Left colon (tissue), 2 donors: Measurements from ENCODE around the gene EPB41L4B. TPM values are rescaled to one million over a fixed set of nuclear protein-coding genes. Genes with fewer than 3 reads are reported as not detected.

Experiments
- ATAC-seq: fragments of 200-7000 bp; cut with Tn5 transposase; one replicate; pipeline ENCODE4 v1.9.1; 2020; ENCODE audit warnings: mild to moderate bottlenecking, moderate library complexity
- DNase-seq, 2 donors: peaks; one replicate each; pipeline ENCODE4 v3.0.0-alpha.2; 2020
- intact Hi-C, 2 donors: fragments of 100-400 bp; cut with DNase I in 1 of 2; cut with micrococcal nuclease in 1 of 2; formaldehyde crosslinking; loops; one replicate each; pipeline versions ENCODE4 v1.11.2 to v1.14.0; 2022; cut with DNase I, micrococcal nuclease
- total RNA-seq, 2 donors: library from RNA; stranded (reverse); fragmentation: NEBNext Ultra II Directional; extraction: Animal tissue kit (Norgen Biotek cat#: 25700); gene quantifications; one replicate each; pipeline ENCODE4 v1.2.1, GENCODE V29; 2021
- donor health status: DM: no; HTN: no; CAD: no.
- donor health status: DM: yes; HTN: yes; CAD: no.

Gene EPB41L4B
- total RNA-seq, 2 donors from 2014 or later: 147 to 150 TPM

GRCh38 chr9:109277451-109277850, 43.4 kb downstream of the EPB41L4B start:
- intact Hi-C loops: no loop called here
- ATAC-seq (peak; percentile 13), DNase-seq (no peak)

- no peak for ATAC-seq
- no peak for DNase-seq
- intact Hi-C loops: no loop called here
Observed at GRCh38 chr9:109276469-109277440, 44.1 kb downstream of the EPB41L4B start.

GRCh38 chr9:109274884-109275730, 45.8 kb downstream of the EPB41L4B start:
- intact Hi-C loops: no loop called here
- ATAC-seq (peak; percentile 89), DNase-seq (peak; percentile 84 to 87)

GRCh38 chr9:109273869-109274268, 47.0 kb downstream of the EPB41L4B start:
- DNase-seq (no peak), ATAC-seq (no peak)
- intact Hi-C loops: no loop called here

- ATAC-seq (no peak), DNase-seq (no peak)
- intact Hi-C loops: no loop called here
Observed at GRCh38 chr9:109272745-109273144, 48.1 kb downstream of the EPB41L4B start.

GRCh38 chr9:109272045-109272444, 48.8 kb downstream of the EPB41L4B start:
- DNase-seq (no peak), ATAC-seq (no peak)
- intact Hi-C loops: no loop called here

GRCh38 chr9:109270971-109271925, 49.6 kb downstream of the EPB41L4B start:
- DNase-seq: no peak
- ATAC-seq: no peak
- intact Hi-C loops: no loop called here

GRCh38 chr9:109270441-109270840, 50.4 kb downstream of the EPB41L4B start:
- DNase-seq (no peak), ATAC-seq (no peak)
- intact Hi-C loops: no loop called here

- intact Hi-C loops: no loop called here
- ATAC-seq: no peak
- DNase-seq: no peak
Observed at GRCh38 chr9:109269839-109270238, 51.0 kb downstream of the EPB41L4B start.

GRCh38 chr9:109269081-109269480, 51.8 kb downstream of the EPB41L4B start:
- intact Hi-C loops: no loop called here
- DNase-seq: no peak
- no peak for ATAC-seq

- ATAC-seq: no peak
- DNase-seq: no peak
- intact Hi-C loops: no loop called here
Observed at GRCh38 chr9:109267555-109267954, 53.3 kb downstream of the EPB41L4B start.

GRCh38 chr9:109264877-109265587, 55.8 kb downstream of the EPB41L4B start:
- DNase-seq (peak; percentile 63 to 72), ATAC-seq (peak; percentile 89)
- intact Hi-C loops: no loop called here

- DNase-seq (no peak), ATAC-seq (no peak)
- intact Hi-C loops: no loop called here
Observed at GRCh38 chr9:109263358-109263757, 57.5 kb downstream of the EPB41L4B start.

- no peak for DNase-seq
- no peak for ATAC-seq
- intact Hi-C loops: no loop called here
Observed at GRCh38 chr9:109258481-109259302, 62.2 kb downstream of the EPB41L4B start.

GRCh38 chr9:109256336-109256735, 64.5 kb downstream of the EPB41L4B start:
- DNase-seq: no peak
- ATAC-seq: no peak
- intact Hi-C loops: no loop called here

GRCh38 chr9:109255394-109255793, 65.5 kb downstream of the EPB41L4B start:
- DNase-seq (no peak), ATAC-seq (no peak)
- intact Hi-C loops: no loop called here

GRCh38 chr9:109254317-109254716, 66.5 kb downstream of the EPB41L4B start:
- intact Hi-C loops: no loop called here
- DNase-seq (no peak), ATAC-seq (no peak)
